ENCODE results near the gene NEK4.
A peak's percentile ranks its signal among the peaks of the same experiment; 100 is the strongest.

The NEK4 gene

GRCh38 chr3:52689151-52689550, 81.6 kb downstream of the NEK4 start:
- no peak overlapping the region for H3K27ac ChIP-seq
- TF ChIP-seq ZFX (IDR thresholded peaks at IDR 0.05) (no peak), CTCF (conservative IDR thresholded peaks at IDR 0.05) (no peak)

GRCh38 chr3:52688266-52688665, 82.5 kb downstream of the NEK4 start:
- TF ChIP-seq CTCF (conservative IDR thresholded peaks at IDR 0.05) (no peak), ZFX (IDR thresholded peaks at IDR 0.05) (no peak)
- no peak overlapping the region for H3K27ac ChIP-seq

GRCh38 chr3:52685709-52686691, 84.7 kb downstream of the NEK4 start, which contains the start of the genes GNL3 and PBRM1:
TSS of gene GNL3 (plus strand) at chr3:52686032. CDS start at chr3:52686093, 61 bp downstream.
TSS of gene PBRM1 (minus strand) at chr3:52685913.
- peak within 1 kb of the TSS; percentile 93 for H3K27ac ChIP-seq
- TF ChIP-seq ZFX (IDR thresholded peaks at IDR 0.05) (peak; percentile 91), CTCF (conservative IDR thresholded peaks at IDR 0.05) (no peak)

- no peak for TF ChIP-seq CTCF (conservative IDR thresholded peaks at IDR 0.05)
- TF ChIP-seq ZFX (IDR thresholded peaks at IDR 0.05): no peak
- peak overlapping the region; percentile 93 for H3K27ac ChIP-seq
These were observed 85.4 kb downstream of the NEK4 start for GRCh38 chr3:52685285-52685708.

- TF ChIP-seq ZFX (IDR thresholded peaks at IDR 0.05) (no peak), CTCF (conservative IDR thresholded peaks at IDR 0.05) (no peak)
- H3K27ac ChIP-seq: no peak overlapping the region; the same call in 1 of the 2 replicates
These were observed 86.6 kb downstream of the NEK4 start for GRCh38 chr3:52684184-52684583.

GRCh38 chr3:52683611-52684010, 87.1 kb downstream of the NEK4 start:
- TF ChIP-seq ZFX (IDR thresholded peaks at IDR 0.05) (no peak), CTCF (conservative IDR thresholded peaks at IDR 0.05) (no peak)
- H3K27ac ChIP-seq: peak overlapping the region; percentile 16

GRCh38 chr3:52682016-52682415, 88.7 kb downstream of the NEK4 start:
- no peak overlapping the region for H3K27ac ChIP-seq
- TF ChIP-seq ZFX (IDR thresholded peaks at IDR 0.05): no peak
- TF ChIP-seq CTCF (conservative IDR thresholded peaks at IDR 0.05): peak; percentile 22
